ENCODE measurements around the gene LYSMD3.

Gene LYSMD3

DNA sequence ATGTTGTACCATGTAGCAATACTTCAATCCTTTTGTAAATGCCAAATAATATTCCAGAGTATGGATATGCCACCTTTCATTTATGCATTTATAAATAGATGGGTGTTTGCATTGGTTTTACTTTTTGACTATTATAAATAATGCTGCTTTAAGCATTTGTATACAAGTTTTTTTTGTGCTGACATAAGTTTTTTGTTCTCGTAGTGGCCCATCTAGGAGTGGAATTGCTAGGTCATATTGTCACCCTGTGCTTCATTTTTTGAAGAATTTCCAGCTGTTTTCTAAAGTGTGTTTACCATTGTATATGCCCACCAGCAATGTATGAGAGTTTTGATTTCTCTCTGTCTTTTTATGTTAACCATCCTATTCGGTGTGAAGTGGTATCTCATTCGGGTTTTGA is 36.1 kb upstream of the LYSMD3 start:
- H3K9ac ChIP-seq (ENCODE audit: low read depth, low read length, poor library complexity, severe bottlenecking), result no peak overlapping the region
- TF ChIP-seq EZH2phosphoT487 (IDR thresholded peaks at IDR 0.05; ENCODE audit: borderline replicate concordance), result no peak
- TF ChIP-seq, protein P1, sequence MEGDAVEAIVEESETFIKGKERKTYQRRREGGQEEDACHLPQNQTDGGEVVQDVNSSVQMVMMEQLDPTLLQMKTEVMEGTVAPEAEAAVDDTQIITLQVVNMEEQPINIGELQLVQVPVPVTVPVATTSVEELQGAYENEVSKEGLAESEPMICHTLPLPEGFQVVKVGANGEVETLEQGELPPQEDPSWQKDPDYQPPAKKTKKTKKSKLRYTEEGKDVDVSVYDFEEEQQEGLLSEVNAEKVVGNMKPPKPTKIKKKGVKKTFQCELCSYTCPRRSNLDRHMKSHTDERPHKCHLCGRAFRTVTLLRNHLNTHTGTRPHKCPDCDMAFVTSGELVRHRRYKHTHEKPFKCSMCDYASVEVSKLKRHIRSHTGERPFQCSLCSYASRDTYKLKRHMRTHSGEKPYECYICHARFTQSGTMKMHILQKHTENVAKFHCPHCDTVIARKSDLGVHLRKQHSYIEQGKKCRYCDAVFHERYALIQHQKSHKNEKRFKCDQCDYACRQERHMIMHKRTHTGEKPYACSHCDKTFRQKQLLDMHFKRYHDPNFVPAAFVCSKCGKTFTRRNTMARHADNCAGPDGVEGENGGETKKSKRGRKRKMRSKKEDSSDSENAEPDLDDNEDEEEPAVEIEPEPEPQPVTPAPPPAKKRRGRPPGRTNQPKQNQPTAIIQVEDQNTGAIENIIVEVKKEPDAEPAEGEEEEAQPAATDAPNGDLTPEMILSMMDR (conservative IDR thresholded peaks at IDR 0.05; ENCODE audit: low read length), result no peak
- no peaks in the 10 kb centered on the region for H3K27me3 ChIP-seq (ENCODE audit: insufficient read depth, low read length, poor library complexity, severe bottlenecking)
- no peaks in the 10 kb centered on the region for H3F3A ChIP-seq (ENCODE audit: low read depth)
- H3K4me1 ChIP-seq (ENCODE audit: insufficient read depth, low read length, poor library complexity, severe bottlenecking), result no peaks in the 10 kb centered on the region
- H3K36me3 ChIP-seq (ENCODE audit: insufficient read depth, low read length), result no peaks in the 10 kb centered on the region
- no peaks in the 10 kb centered on the region for H3K9me2 ChIP-seq (replicated peaks; ENCODE audit: low read depth, low read length)
- H3K79me2 ChIP-seq (ENCODE audit: insufficient read depth, low read length), result no peaks in the 10 kb centered on the region
- no peak overlapping the region for H3K4me2 ChIP-seq (ENCODE audit: low read depth, low read length, poor library complexity, severe bottlenecking)
- H4K20me1 ChIP-seq (ENCODE audit: insufficient read depth, low read length, poor library complexity, severe bottlenecking), result no peaks in the 10 kb centered on the region
- H3K9me3 ChIP-seq (ENCODE audit: insufficient read depth, low read depth, low read length), result no peaks in the 10 kb centered on the region
- no peak overlapping the region for H3K4me3 ChIP-seq (ENCODE audit: low read length, poor library complexity, severe bottlenecking)
- H2AFZ ChIP-seq (ENCODE audit: low read length), result no peak overlapping the region

DNA sequence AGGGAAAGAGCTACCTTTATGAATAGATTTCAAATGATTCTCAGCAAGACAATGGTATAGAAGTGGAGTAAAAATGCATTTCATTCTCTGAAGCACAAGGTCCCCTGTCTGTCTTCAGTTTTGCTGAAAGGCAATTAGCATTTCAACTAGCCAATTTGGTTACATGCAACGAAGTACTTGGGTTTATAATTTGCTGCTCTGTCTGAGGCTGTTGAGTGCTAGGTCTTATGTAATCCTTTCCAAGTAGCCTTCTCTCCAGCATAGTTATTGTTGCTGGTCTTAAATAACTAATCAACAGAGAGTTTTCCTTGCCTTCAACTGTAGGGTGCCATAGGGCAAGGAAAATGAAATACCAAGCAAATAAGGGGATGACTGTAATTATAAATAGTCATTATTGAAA is 33.7 kb upstream of the LYSMD3 start:
- TF ChIP-seq, protein P1 (conservative IDR thresholded peaks at IDR 0.05; ENCODE audit: low read length), result no peak
- no peak for TF ChIP-seq EZH2phosphoT487 (IDR thresholded peaks at IDR 0.05; ENCODE audit: borderline replicate concordance)
- H2AFZ ChIP-seq (ENCODE audit: low read length), result no peak overlapping the region
- no peak overlapping the region for H3K4me3 ChIP-seq (ENCODE audit: low read length, poor library complexity, severe bottlenecking)
- no peaks in the 10 kb centered on the region for H3K27me3 ChIP-seq (ENCODE audit: insufficient read depth, low read length, poor library complexity, severe bottlenecking)
- H4K20me1 ChIP-seq (ENCODE audit: insufficient read depth, low read length, poor library complexity, severe bottlenecking), result no peaks in the 10 kb centered on the region
- H3K36me3 ChIP-seq (ENCODE audit: insufficient read depth, low read length), result no peaks in the 10 kb centered on the region
- no peaks in the 10 kb centered on the region for H3K4me1 ChIP-seq (ENCODE audit: insufficient read depth, low read length, poor library complexity, severe bottlenecking)
- no peaks in the 10 kb centered on the region for H3K9me2 ChIP-seq (replicated peaks; ENCODE audit: low read depth, low read length)
- no peaks in the 10 kb centered on the region for H3K79me2 ChIP-seq (ENCODE audit: insufficient read depth, low read length)
- H3K9ac ChIP-seq (ENCODE audit: low read depth, low read length, poor library complexity, severe bottlenecking), result no peak overlapping the region
- H3F3A ChIP-seq (ENCODE audit: low read depth), result no peaks in the 10 kb centered on the region
- H3K9me3 ChIP-seq (ENCODE audit: insufficient read depth, low read depth, low read length), result no peaks in the 10 kb centered on the region
- no peak overlapping the region for H3K4me2 ChIP-seq (ENCODE audit: low read depth, low read length, poor library complexity, severe bottlenecking)

DNA sequence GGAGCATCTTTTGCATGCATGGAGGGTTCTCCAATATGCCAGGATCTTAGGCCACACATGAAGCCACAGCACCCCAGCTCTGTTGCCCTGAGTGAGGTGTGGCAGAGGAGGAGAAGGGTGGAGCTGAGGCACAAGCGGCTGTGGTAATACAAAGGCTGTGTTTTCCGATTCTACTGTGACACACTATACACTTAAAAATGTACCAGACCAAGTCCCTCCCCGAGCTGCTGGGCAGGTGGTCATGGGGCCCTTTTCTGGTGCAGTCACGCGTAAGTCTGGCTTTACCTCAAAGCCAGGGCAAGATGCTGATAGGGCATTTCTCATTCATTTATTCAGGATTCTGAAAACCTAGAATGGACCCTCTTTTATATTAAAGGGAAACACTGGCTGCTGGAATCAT is 33.0 kb upstream of the LYSMD3 start:
- H4K20me1 ChIP-seq (ENCODE audit: insufficient read depth, low read length, poor library complexity, severe bottlenecking), result no peaks in the 10 kb centered on the region
- no peaks in the 10 kb centered on the region for H3K36me3 ChIP-seq (ENCODE audit: insufficient read depth, low read length)
- TF ChIP-seq, protein P1 (conservative IDR thresholded peaks at IDR 0.05; ENCODE audit: low read length), result no peak
- TF ChIP-seq EZH2phosphoT487 (IDR thresholded peaks at IDR 0.05; ENCODE audit: borderline replicate concordance), result no peak
- no peak overlapping the region for H3K4me3 ChIP-seq (ENCODE audit: low read length, poor library complexity, severe bottlenecking)
- H3K9me3 ChIP-seq (ENCODE audit: insufficient read depth, low read depth, low read length), result no peaks in the 10 kb centered on the region
- no peaks in the 10 kb centered on the region for H3K27me3 ChIP-seq (ENCODE audit: insufficient read depth, low read length, poor library complexity, severe bottlenecking)
- H2AFZ ChIP-seq (ENCODE audit: low read length), result no peak overlapping the region
- H3K4me1 ChIP-seq (ENCODE audit: insufficient read depth, low read length, poor library complexity, severe bottlenecking), result no peaks in the 10 kb centered on the region
- H3K4me2 ChIP-seq (ENCODE audit: low read depth, low read length, poor library complexity, severe bottlenecking), result no peak overlapping the region
- H3K9ac ChIP-seq (ENCODE audit: low read depth, low read length, poor library complexity, severe bottlenecking), result no peak overlapping the region
- H3K9me2 ChIP-seq (replicated peaks; ENCODE audit: low read depth, low read length), result no peaks in the 10 kb centered on the region
- no peaks in the 10 kb centered on the region for H3K79me2 ChIP-seq (ENCODE audit: insufficient read depth, low read length)
- H3F3A ChIP-seq (ENCODE audit: low read depth), result no peaks in the 10 kb centered on the region
